Epithelial cell of prostate (primary cell): ENCODE results near the gene DOCK9.
"Not testable (repeated sequence)": the region's sequence is repeated elsewhere in the genome, so short reads cannot be mapped to it uniquely, and the experiment has no call there.

ENCODE experiments used
- DNase-seq: peaks from one replicate; pipeline ENCODE4 v3.0.0-alpha.2; 2011; ENCODE audit warnings: low read depth, low spot score
- H3K27ac ChIP-seq: fragments of 450-650 bp; 2 replicates; pipeline ENCODE4 v1.5.1; 2017; ENCODE audit warnings: mild to moderate bottlenecking

DOCK9 gene

DNA sequence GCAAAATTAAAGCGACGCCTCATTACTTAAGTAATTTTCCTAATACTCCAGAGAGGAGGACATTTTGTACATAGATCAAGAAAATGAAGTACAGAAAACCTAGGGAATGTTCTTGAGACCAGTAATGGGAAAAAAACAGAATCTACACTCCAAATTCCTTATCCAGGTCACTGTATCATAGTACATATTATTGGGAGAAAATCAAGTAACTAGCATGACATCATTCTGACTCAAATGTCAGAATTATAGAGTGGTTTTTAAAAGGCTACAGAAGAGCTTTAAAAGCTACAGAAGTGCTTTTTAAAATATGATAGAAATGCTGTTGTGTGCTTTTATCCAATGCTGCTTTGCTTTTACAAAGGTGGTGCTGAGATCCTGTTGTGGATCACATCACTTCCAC, 139.1 kb downstream of the DOCK9 start:
- DNase-seq: no peak
- no peak overlapping the region for H3K27ac ChIP-seq

DNA sequence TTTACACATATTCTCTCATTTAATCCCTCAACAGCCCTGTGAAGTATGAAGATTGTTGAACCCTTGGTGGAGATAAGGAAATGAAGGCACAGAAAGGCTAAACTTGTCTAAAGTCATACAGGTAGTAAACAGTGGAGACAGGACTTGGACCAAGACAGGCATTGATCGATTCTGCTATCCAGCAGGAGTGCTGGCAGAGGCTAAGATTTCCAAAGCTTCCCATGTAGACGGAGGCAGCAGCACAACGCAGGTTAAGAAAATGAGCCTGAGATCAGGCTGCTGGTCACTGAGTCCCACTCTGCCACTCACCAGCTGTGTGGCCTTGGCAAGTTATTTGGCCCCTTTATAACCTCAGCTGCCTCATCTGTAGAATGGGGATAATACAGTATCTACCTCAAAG, 140.0 kb downstream of the DOCK9 start:
- DNase-seq: no peak
- no peak overlapping the region for H3K27ac ChIP-seq

DNA sequence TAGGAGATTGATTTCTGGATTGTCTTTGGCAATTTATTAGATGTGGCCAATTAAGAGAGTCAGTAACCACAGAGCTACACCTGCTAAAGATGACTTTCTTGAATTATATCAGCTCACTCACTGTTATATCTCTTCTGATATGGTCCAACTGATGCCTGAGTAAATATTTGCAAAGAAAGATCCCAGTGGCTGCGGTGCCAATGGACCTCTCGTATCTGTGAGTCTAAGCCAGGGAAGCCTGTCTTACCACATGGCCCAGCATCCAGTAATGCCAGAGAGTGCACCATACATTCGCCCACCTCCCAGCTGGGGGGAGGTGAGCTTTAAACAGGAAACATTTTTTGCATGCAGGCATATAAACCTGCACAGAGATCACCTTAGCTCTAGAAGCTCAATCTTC, 142.7 kb downstream of the DOCK9 start:
- no peak for DNase-seq
- peak overlapping the region; percentile 10 for H3K27ac ChIP-seq

DNA sequence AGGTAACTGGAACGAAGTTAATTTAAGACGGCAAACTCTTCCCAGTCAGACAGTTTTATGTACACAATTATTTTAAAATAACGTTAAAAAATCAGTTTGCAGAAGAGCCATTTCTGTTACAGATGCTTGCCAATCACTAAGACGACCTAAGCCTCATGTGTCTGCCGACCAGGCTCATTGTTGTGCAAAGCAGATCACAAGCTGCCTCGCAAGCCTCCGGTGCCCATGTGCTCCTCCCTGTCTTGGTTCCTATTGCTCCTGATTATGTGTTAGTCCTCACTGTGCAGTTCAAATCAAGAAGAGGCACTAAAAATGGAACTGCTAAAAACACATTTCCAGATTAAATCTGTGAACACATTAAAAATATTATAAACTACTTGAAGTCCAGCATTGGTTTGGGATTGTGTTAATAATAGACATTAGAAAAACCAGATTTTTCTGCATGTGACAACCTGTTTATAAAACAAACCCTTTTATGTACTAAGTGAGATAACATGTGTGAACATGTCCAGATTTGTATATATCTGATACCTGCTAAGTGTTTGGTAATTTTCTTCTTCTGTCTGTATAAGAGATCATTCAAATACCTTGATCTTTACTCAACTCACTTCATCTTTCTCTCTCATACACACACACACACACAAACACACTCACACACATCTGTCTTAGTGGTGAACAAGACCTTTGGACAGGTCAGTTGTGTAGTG, 143.5 kb downstream of the DOCK9 start:
- H3K27ac ChIP-seq: peak overlapping the region; percentile 10
- DNase-seq: peak; percentile 40

DNA sequence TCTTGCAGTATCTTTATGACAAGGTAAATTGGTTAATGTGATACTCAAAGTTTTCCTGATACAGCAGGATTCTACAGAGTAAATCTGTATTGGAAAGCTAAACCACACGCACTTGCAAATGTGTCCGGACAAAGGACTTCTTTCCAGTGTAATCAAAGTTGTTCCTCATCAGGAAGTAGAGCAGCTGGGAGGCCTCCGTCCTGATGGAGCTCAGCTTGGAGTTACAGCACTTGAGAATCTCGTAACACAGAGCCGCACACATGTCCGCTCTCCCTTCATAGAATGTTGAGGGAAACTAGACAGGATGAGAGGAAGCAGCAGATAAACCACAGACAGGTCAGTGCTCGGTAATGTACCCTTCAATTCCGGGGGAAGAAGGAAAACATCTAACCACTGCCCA, 146.6 kb downstream of the DOCK9 start:
- no peak for DNase-seq
- H3K27ac ChIP-seq: no peak overlapping the region

DNA sequence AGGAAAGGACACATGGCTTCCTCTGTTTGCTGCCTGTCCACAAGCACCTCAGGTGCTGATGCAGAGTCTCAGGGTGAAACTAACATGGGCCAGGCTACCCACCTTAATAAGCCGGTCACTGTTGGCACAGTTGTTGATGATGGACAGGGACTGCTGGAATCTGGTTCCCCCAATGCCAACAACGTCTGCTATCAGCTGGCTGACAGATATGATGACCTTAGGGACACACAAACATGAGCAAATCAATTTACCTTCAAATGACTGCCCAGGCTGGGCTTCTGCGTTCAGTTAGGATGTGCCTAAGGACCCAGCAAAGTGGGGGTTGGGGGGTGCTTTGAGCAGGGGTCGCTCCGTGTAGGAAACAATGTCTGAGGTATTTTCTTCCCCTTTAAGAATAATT, 148.3 kb downstream of the DOCK9 start:
- DNase-seq: no peak
- no peak overlapping the region for H3K27ac ChIP-seq

DNA sequence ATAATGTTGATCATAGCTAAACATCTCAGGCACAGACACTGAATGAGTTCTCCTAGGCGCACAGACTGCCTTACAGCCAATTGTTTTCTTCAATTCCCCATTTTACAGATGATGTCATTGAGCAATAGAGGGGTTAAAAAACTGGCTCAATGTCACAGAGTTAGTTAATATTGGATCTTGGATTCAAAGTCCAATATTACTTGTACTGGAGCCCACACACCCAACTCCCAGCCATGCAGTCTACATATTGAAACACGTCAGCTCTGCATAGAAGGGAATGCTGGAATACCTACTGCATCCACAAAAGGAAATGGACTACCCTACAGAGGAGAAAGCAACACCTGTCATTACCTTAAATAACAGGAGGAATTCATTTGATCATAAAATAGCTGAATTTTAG, 149.2 kb downstream of the DOCK9 start:
- no peak for DNase-seq
- no peak overlapping the region for H3K27ac ChIP-seq

DNA sequence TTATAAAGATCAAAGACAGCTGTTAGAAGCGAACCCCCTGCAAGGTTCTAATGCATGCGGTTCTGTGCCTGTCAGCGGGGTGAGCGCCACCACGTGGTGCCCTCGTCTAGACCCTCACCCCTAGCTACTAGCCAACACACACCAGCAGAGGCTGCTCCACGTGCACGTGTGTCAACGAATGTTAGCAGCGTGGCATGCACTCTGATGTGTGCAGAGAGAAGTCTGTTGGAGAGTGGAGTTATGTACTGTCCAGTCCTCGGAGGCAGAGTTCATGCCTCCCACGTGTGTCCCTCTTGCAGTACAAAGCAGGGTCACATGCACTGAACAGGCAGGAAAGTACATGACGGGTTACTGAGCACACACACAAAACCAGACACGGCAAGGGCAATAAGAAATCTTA, 150.4 kb downstream of the DOCK9 start:
- no peak overlapping the region for H3K27ac ChIP-seq
- no peak for DNase-seq

DNA sequence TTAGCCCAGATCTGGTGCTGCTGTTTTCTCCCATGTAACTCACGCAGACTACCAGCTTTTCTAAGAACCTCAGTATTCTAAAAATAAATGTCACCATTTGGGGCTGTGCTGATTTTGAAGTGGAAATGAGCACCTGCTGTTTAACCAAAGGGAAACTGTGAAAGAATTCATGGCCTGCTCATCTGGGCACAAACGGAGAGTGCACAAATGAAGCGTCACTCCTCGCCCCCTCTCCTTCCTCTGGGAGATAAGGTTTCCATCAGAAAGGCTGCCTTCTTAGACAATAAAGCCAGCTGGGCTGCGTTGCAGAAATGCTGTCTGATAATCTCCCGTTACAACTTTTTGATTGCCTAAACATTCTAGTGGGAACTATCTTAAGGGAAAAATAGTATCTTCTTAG, 151.7 kb downstream of the DOCK9 start:
- DNase-seq: no peak

DNA sequence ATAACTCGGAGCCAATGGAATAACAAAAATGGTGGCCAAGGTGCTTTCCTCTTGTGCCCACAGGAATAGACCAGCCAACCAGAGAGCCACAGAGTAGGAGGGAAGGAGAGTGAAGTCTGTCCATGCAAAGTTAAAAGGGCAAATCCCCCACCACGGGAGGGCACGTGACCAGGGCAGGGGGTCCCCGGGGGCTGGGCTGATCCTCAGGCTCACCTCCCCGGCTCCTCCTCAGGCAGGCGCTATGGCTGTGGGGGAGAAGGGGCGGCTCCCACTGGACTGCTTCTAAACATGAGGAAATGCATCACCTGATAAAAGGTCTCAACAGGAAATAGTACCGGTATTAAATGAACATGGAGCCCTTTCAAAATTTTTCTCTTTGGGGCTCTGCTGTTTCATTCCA, 152.2 kb downstream of the DOCK9 start:
- DNase-seq: no peak
- no peak overlapping the region for H3K27ac ChIP-seq

More for the DNA sequence above, 151.7 kb downstream of the DOCK9 start:
- no peak overlapping the region for H3K27ac ChIP-seq

DNA sequence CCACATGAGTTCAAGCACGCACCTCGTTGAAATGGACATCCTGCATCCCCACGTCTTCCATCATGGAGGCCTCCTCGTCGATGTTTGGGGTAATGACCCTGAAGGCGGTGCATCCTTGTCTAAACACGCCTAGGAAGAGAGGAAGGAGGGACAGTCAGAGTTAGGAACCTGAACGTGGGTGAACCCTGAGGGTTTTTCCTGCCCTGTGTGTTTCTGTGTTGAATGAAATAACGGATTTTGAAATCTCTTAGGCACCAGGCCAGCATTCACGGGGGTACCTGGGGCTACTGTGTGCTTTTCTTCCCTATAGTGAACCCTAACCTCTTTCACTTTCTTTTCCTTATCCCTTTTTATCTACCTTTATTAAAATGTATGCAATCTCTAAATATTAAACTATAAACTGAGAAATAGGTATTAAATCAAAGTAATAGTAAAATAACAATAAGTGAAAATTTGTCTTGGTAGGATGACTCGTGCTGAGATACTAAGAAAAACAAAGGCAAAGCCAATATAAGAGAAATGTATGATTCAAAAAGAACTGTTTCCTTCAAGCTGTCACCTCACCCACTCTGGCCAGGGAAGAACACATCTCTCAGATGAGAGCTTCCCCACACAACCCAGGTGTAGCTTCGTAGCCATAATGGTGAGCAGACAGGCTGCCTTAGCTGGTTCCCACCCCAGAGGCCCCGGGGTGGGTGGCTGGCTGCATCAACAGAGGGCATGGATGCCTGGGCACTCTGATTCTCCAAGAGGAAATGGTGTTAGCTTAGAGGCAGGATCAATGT, 153.3 kb downstream of the DOCK9 start:
- H3K27ac ChIP-seq: no peak overlapping the region
- DNase-seq: no peak

DNA sequence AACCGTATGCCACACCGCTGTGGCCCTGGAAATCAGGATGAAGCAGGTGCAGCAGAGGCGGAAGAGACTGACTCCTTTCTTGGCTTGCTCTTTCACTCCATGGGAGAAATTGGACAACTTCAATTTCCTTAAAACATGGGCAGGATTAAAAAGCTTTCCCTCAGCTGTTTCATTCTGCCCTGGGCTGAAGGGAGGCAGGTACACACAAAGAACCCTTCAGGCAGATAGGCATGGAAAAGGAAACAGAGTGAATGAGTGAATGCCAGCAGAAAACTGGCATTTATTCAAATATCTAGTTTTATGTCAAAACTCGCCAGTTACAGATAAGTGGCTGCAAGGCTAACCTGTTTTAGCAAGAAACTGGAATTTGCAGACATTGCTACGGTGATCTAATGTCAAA, 154.4 kb downstream of the DOCK9 start:
- H3K27ac ChIP-seq: no peak overlapping the region
- DNase-seq: no peak

DNA sequence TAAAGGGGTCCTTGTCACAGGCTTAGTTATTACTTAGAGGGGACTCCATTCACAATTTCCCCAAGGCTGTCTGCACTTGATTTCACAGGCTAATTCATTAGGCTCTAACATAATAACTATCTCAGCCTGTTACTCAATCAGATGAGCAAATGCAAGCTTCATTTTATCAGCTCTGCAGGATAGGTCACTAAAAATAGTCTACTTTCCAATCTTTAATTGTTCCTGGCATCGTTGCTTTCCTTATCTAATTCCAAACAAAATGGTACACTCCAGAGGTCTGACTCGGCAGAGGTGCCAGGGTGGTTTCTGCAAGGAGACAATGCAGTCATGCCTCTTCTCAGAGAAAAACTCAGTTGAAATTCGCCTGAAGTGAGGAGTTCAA, 155.6 kb downstream of the DOCK9 start:
- DNase-seq: no peak
- H3K27ac ChIP-seq: no peak overlapping the region

DNA sequence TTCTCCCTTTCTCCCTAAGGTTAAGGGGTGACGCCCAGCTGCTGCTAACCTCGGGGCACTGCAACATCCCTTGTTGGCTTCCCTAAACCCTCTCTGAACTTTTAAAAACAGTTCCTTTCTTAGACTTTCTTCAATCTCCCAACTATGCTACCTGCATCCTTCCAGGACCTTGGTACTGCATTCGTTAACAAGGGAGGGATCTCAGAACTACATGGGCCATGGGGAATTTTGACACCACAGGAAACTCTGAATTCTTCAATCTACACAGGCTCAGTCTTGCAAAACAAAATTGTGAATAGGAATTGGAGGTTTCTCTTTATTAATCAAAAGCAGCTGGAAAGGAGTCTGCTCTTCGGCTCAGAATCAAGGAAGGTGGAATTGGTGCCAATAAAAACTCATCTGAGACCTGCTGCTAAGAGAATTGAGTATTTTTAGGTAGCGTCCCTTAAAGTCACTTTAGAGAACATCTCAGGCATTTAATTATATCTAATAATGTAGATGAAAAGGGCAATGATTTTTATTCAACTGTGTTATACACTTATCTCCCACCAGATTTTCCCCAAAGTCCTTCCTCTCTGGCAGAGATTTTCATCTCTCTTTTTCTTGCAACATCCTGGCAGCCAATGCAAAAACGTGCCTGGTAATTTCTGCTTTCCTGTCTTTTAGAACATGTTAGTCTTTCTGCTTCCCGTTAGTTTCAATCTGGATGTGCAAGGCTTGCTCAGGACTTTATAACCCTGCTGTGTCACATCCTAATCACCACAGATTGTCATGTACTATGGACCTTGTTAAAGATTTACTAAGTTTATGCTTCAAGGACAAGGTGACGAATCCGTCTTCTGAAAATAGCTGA, 156.3 kb downstream of the DOCK9 start:
- no peak for DNase-seq
- no peak overlapping the region for H3K27ac ChIP-seq

DNA sequence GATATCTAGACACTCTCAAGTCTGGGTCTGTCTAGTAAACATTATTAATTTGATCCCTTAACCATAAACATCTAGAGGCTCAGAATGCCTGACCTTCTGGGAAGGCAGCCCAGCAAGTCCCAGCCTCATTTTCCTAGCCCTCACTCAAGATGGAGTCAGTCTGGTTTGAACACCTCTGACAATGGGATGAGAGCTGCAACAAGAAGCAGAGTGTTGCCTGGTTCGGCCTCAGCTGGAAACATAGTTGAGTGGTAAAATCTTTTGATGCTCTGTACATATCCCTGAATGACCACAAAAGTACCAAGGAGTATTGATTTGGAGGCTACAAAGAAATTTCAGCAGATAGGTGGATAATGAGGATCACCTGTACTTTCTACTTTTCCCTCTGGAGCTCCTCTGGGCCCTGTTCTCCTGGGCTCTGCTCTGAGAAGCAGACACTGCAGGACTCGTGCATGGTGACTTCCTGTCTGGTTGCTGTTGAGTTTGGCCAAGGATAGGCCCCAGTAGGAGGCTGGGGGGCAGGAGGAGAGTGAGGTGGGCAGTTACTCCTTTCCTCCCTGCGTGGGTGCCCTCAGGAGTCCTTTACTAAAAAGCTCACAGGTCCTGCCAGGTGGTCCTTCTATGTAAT, 157.0 kb downstream of the DOCK9 start:
- H3K27ac ChIP-seq: no peak overlapping the region
- DNase-seq: no peak

DNA sequence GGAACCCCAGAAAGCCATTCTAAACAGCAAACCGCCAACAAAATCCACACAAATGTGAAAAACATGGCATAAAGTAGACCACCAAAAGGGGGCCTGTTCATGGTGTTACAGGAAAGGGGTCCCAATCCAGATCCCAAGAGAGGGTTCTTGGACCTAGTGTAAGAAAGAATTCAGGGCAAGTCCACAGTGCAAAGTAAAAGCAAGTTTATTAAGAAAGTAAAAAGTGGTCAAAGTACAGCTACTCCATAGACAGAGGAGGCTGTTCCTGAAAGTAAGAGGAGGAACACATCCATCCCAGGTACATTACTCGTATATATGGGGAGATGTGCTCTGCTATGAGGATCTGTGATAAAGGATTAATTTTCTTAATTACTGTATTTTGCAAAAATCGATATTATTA, 157.6 kb downstream of the DOCK9 start:
- no peak for DNase-seq

DNA sequence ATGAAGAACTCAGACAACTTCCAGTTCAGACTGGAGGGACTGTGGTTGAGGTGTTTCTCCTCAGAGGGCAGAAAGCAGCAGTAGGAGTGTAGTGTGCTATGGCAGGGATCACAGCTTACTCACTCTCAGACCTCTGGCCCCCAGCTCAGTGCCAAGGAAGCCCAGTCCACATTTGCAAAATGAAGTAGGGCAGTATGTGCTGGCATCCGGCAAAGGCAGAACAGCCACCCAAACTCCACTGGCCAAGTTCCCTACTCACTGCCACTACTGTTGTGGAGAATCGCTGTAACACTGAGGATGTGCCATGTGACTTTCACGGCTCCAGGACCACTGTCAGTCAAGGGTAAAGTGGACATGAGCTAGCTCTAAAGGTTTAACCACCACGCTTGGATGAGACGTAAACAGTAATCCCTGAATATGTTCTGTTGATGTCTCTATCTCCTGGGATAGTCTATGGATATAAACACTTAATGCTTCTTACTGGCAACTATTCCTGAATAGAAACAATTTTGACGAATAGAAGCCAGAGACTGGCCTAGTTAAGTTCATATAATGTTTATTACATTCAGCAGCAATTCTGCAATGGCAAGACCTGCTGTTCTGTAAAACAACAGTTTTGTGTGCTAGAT, 158.4 kb downstream of the DOCK9 start:
- DNase-seq: no peak
- H3K27ac ChIP-seq: no peak overlapping the region

More for the DNA sequence above, 157.6 kb downstream of the DOCK9 start:
- no peak overlapping the region for H3K27ac ChIP-seq

DNA sequence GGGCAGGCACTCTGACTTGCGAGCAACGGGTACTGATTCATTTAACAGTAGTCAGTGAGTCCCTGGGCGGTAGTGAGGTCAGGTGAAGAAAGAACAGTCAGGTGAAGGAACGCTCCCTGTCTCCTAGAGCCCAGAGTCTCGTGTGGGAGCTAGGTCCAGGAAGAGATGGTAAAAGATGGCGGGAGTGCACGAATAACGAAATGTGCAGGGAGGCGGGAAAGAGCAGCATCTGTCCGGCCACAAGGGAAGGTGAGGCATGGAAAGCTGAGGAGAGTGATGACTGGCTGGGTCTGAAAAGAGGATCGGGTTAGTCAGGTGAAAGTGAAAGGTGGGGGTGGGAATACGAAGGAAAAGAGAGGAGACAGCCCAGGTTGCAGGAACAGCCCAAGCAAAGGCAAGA, 161.5 kb downstream of the DOCK9 start:
- H3K27ac ChIP-seq: no peak overlapping the region
- no peak for DNase-seq

DNA sequence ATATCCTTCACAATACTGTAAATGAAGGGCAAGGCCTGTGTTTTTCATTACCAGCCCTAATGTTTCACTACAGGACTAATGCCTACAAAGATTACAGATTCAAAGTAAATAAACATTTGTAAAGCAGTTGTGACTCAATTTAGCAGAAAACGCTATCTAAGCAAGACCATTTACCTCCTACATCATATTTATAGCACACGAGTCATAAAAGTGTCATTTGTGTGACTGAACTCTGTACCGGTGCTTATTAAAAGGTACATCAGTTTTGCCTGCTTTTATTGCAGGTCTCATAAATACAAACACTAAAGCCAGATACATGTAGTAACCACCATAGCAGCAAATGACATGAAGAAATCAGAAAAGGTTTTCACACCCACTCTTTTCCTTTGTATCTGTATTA, 163.9 kb downstream of the DOCK9 start:
- DNase-seq: no peak
- H3K27ac ChIP-seq: no peak overlapping the region

DNA sequence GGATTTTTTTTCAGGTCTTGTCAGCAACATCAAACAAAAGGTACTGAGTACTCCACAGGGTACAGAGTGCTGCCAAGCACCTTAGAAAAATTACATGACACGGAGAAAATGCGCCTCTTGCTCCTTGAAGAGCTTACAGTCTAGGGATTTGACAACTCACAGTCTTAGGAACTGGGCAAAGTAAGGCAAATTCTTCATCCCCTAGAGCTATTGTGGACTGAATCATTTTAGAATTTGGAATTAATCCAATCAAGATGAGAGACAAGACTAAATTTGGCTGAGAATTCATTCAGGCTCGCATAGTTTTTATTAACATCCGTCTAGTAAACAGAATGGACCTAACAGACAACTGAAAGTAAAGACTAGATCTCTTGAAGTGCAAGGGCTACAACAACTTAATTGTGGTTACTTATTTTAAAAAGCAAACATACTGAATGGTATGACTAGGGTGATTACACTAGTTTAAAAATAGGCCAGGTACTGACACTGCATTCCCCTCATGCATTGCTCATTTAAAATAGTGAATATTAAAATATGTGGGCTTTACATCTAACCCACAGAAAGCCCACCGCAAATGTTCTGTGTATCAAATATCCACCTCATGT, 165.6 kb downstream of the DOCK9 start:
- not testable (repeated sequence) for H3K27ac ChIP-seq, DNase-seq
